IPS-11a (cell line): ENCODE data around the gene LETM1.
"Not testable (repeated sequence)": the region's sequence is repeated elsewhere in the genome, so short reads cannot be mapped to it uniquely, and the experiment has no call there.

Source experiments
- H3K4me3 ChIP-seq: one replicate; pipeline ENCODE4 v1.5.1; 2013; ENCODE audit warnings: low read depth, low read length, control low read depth

The LETM1 gene

GRCh38 chr4:1852904-1853623 is 2.9 kb downstream of the LETM1 start:
- H3K4me3 ChIP-seq, result no peak overlapping the region

DNA sequence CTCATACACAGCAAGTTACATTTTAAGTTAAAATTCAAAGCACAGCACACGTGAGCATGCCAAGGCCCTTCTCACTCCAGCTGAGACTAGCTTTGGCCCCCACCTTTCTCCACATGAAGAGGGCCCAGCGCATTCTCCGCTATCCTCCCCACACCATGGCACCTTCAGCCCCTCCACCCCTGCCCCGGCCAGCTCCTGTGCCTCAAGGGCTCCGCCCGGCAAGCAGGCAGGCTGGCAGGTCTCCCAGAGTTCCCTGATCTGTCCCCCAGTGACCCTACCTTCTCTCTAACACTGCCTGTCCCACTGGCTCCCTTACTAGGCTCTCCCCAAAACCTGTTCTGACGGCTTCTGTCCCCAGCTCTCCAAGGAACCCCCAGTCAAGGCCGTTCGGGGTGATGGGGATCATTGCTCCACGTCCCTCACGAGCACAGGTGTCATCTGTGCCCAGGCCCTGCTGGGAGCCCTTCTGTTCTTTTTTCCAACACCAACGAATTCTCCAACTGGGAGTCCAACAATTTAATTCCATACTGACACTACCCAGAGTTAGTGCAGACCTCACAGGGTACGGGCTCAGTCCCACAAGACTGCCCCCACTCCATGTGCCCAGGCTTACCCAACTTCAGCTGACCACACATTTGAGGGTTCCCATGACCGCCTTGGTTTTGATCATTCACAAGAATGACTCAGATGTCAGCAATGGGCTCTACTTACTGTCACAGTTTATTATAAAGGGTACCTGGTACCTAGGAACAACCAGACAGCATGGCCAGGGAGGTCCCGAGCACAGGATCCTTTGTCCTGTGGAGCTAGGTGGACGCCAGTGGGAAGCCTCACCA is 4.2 kb downstream of the LETM1 start:
- H3K4me3 ChIP-seq, result no peak overlapping the region

DNA sequence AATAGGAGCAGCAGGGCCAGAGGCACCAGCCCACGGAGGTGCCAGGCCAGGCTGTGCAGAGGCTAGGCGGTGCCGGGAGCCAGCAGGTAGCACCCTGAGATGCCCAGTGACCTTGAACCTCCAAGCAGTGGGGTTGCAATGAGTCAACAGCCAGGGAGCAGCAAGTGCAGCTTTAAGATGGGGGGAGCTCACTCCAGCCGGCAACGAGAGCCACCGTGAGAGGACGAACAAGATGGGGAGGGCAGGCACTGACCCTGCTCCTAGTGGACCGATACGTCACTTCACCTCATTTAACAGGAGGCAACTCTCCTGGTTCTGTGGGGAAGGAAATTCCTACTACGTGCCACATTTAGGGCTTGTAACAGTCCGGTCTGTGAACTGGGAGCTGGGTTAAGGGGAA is 4.8 kb downstream of the LETM1 start:
- no peak overlapping the region for H3K4me3 ChIP-seq

- no peak overlapping the region for H3K4me3 ChIP-seq
These were observed 5.7 kb downstream of the LETM1 start for GRCh38 chr4:1850276-1850675.

GRCh38 chr4:1846580-1846979 is 9.4 kb downstream of the LETM1 start:
- no peak overlapping the region for H3K4me3 ChIP-seq

- H3K4me3 ChIP-seq, result not testable (repeated sequence)
These were observed 11.3 kb downstream of the LETM1 start for GRCh38 chr4:1844618-1845017.

DNA sequence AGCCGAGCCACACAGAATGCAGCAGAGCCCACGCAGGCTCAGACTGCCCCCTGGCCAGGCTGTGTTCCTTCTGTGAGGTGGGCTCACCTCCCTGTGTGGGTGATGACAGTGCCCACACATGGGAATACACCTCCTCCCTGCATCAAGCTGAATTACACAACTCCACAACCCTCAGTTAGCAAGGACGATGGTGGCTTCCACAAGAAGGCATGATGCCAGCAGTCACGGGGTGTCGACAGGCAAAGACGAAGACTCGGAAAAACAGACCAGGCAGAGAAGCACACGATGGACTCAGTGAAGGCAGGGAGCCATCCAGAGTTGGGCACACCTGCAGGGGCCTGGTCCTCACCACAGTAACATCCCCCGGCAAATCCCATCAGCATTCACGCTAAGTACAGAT is 12.1 kb downstream of the LETM1 start:
- no peak overlapping the region for H3K4me3 ChIP-seq

DNA sequence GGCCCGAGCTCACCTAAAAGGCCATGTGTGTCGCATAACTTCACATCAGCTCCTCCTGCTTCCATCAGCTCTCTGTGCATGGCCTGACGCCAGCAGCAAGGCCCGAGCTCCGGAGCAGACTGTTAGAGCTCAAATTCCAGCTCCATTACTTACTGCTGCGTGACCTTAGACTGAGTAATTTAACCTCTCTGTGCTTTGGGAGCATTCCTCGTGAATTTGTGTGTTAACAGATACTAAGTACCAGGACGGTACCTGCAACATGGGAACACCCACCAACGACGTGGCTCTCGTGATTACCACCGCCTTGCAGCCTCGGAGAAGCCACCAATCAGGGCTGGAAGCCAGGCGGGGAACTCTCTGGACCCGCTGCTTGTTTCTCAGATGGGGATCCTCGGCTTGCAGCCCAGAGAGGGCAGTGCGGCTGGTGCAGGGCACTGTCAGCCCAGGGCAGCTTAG is 12.9 kb downstream of the LETM1 start:
- H3K4me3 ChIP-seq, result no peak overlapping the region

GRCh38 chr4:1842339-1842895 is 13.5 kb downstream of the LETM1 start:
- no peak overlapping the region for H3K4me3 ChIP-seq

- no peak overlapping the region for H3K4me3 ChIP-seq
These were observed 14.1 kb downstream of the LETM1 start for GRCh38 chr4:1841887-1842210.

DNA sequence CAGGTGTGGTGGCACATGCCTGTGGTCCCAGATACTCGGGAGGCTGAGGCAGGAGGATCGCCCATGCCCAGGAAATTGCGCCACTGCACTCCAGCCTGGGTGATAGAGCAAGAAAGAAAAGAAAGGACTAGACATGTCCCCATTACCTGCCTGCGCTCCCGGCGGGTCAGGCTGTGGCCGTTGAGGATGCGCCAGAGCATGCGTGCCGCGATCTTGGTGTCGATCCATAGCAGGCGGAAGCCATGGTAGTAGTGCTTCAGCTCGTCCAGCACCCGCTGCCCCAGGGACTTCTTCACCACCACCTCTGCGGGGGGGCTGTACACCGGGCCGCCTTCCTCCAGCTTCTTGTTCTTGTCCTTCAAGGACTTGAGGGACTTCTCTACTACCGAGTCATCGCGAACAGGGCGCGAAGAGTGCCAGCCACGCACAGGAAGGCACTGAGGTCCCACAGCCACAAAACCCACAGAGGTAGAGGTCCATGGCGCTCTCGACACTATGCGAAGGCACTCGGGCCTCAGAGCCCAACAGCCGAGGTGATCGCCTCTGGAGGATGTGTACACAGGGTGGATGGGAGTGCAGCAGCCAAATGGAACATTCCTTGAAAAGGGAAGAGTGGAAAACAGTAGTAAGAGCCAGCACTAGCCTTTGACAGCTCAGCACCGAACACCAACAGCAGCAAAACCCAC is 14.6 kb downstream of the LETM1 start:
- no peak overlapping the region for H3K4me3 ChIP-seq

GRCh38 chr4:1839282-1839681 is 16.7 kb downstream of the LETM1 start:
- no peak overlapping the region for H3K4me3 ChIP-seq

GRCh38 chr4:1837069-1837468 is 18.9 kb downstream of the LETM1 start:
- H3K4me3 ChIP-seq, result no peak overlapping the region

DNA sequence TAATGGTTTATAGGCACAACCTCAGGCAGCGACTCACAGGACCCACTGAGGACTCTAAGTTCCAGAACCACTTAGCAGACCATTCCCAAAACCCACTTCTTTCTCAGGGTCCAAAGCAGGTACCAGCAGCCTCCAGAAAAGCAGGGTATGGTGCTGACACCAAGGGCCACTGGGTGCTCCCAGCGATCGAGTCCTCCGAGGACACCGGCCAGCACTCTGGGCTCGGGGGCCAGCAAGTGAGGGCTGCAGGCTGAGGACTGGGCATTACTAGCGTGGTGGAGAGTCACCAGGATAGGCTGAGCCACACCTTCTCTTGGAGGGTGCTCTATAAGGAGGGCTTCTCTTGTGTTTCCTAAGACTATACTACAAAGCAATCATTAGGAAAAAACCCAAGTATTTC is 19.3 kb downstream of the LETM1 start:
- H3K4me3 ChIP-seq, result no peak overlapping the region

DNA sequence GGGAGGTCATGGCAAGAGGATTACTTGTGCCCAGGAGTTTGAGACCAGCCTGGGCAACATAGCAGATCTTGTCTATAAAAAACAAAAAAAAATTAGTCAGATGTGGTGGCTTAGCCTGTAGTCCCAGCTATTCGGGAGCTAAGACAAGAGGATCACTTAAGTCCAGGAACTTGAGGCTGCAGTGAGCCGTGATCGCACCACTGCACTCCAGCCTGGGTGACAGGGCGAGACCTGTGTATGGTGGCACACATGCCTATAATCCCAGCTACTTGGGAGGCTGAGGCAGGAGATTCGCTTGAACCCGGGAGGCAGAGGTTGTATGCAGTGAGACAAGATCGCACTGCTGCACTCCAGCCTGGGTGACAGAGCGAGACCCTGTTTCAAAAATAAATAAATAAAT is 20.1 kb downstream of the LETM1 start:
- not testable (repeated sequence) for H3K4me3 ChIP-seq

GRCh38 chr4:1834047-1834775 is 21.7 kb downstream of the LETM1 start:
- H3K4me3 ChIP-seq, result no peak overlapping the region

GRCh38 chr4:1833307-1834046 is 22.5 kb downstream of the LETM1 start:
- no peak overlapping the region for H3K4me3 ChIP-seq

DNA sequence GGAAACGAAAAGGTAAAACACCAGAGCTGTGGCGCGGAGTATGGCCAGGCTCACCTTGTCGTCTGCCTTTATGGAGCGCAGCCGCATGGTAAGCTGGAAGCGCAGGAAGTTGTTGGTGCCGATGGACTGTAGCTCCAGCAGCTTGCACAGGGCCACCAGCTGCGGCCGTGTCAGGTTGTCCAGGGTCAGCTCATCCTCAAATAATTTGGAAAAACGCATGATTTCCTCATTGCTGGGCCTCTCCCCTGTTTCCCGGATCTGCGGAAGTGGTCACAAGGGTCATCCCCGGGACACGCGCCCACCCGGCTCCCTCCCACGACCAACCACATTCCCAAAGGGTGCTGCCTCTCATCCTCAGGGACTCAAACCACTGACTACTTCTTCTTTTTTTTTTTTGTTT is 23.3 kb downstream of the LETM1 start:
- no peak overlapping the region for H3K4me3 ChIP-seq

GRCh38 chr4:1831331-1831730 is 24.6 kb downstream of the LETM1 start:
- H3K4me3 ChIP-seq, result no peak overlapping the region

DNA sequence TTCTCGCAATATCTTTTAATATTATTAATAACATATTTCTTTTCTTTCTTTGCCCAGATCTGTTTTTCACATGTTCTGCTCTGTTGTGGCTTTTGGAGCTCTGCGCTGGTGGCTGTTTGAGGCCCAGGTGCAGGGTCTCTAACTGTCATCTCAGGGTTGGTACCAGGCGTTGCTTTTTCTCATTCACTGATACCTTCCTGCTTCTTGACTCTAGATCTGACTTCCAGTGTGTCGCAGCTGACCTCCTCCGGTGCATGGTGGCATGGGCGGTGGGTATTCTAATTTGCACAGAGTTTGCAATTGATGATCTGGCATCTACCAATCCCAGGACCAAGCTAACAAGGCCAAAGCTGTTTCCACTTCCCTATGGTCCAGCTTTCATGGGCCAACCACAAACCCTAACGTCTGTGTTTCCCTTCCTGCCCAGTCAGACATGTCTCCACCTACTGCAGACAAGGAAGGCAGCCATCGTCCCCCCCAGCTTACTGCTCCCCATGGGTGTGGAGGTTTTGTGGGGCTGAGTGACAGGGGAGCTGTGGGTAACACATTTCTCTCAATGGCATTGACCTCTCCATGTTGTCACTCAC is 25.2 kb downstream of the LETM1 start:
- no peak overlapping the region for H3K4me3 ChIP-seq
